ENCODE results near the gene ARMC10.
"Not testable (repeated sequence)": the region's sequence is repeated elsewhere in the genome, so short reads cannot be mapped to it uniquely, and the experiment has no call there.

- TF ChIP-seq POLR2AphosphoS5 (IDR thresholded peaks at IDR 0.05; ENCODE audit: insufficient read depth, low read depth, low read length); CTCF (IDR thresholded peaks at IDR 0.05; ENCODE audit: extremely low read depth in 1 of 2, insufficient read depth in 1 of 2, low read depth in 1 of 2, low read length in 2 of 2); POLR2A (IDR thresholded peaks at IDR 0.05; ENCODE audit: low read depth, low read length); EZH2 (IDR thresholded peaks at IDR 0.05; ENCODE audit: borderline replicate concordance, low read depth, low read length, severe bottlenecking); MYC (IDR thresholded peaks at IDR 0.05; ENCODE audit: low read depth, low read length): not testable (repeated sequence)
- TF ChIP-seq, protein P1, sequence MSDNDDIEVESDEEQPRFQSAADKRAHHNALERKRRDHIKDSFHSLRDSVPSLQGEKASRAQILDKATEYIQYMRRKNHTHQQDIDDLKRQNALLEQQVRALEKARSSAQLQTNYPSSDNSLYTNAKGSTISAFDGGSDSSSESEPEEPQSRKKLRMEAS (IDR thresholded peaks at IDR 0.05; ENCODE audit: insufficient read depth, insufficient read length) = not testable (repeated sequence)
Measured at GRCh38 chr7:103078226-103078625, 3.3 kb downstream of the ARMC10 start.

Data from endothelial cell of umbilical vein (primary cell).